PC-3 (cell line): Measurements from ENCODE around the gene CA4. TPM values are rescaled to one million over a fixed set of nuclear protein-coding genes. Genes with fewer than 3 reads are reported as not detected.

Experiments used
- ATAC-seq: fragments of 200-7000 bp; cut with Tn5 transposase; 2 replicates; pipeline ENCODE4 v1.9.1; 2020; ENCODE audit warnings: mild to moderate bottlenecking, moderate library complexity
- BruUV-seq: library from RNA; stranded (reverse); fragments of 400-500 nt; replicated peaks from 2 replicates; lab custom pipeline; 2021; lab: Mats Ljungman, UMichigan
- CTCF ChIA-PET: fragments of 300-600 bp; sonication (Branson Sonifier 250); formaldehyde crosslinking; loops from one replicate; lab custom pipeline; 2022; ENCODE audit warnings: antibody characterized with exemption; lab: Charles Lee
- POLR2A ChIA-PET: fragments of 300-600 bp; sonication (Branson Sonifier 250); formaldehyde crosslinking; loops from one replicate; lab custom pipeline; 2022; ENCODE audit warnings: antibody characterized with exemption; ENCODE audit not compliant: unreplicated experiment; lab: Charles Lee
- DNase-seq: peaks from one replicate; pipeline ENCODE4 v3.0.0-alpha.2; 2015
- H2AFZ ChIP-seq: fragments of 300-600 bp; sonication (generic); 2 replicates; pipeline ENCODE4 v1.6.0; 2016; ENCODE audit warnings: antibody characterized with exemption, low read length
- H3F3A ChIP-seq: fragments of 300-600 bp; sonication (generic); one replicate; pipeline ENCODE4 v1.6.0; 2017; ENCODE audit warnings: antibody characterized with exemption, low read length, control low read depth, mild to moderate bottlenecking; ENCODE audit not compliant: unreplicated experiment
- H3K27ac ChIP-seq: fragments of 300-600 bp; sonication (generic); 2 replicates; pipeline ENCODE4 v1.5.1; 2016; ENCODE audit warnings: mild to moderate bottlenecking, low read length
- H3K27me3 ChIP-seq: fragments of 300-600 bp; sonication (generic); 2 replicates; pipeline ENCODE4 v1.6.1; 2016; ENCODE audit warnings: low read length, mixed read lengths
- H3K36me3 ChIP-seq: fragments of 300-600 bp; sonication (generic); 2 replicates; pipeline ENCODE4 v1.6.1; 2016; ENCODE audit warnings: low read depth, mixed run types, low read length, mixed read lengths
- H3K4me1 ChIP-seq: fragments of 300-600 bp; sonication (generic); 2 replicates; pipeline ENCODE4 v1.5.1; 2016; ENCODE audit warnings: low read length; ENCODE audit not compliant: insufficient read depth
- H3K4me2 ChIP-seq: fragments of 300-600 bp; sonication (generic); 2 replicates; pipeline ENCODE4 v1.6.0; 2016; ENCODE audit warnings: low read length
- H3K4me3 ChIP-seq: fragments of 300-600 bp; sonication (generic); 2 replicates; pipeline ENCODE4 v1.5.1; 2016; ENCODE audit warnings: mild to moderate bottlenecking, low read length, mixed read lengths
- H3K79me2 ChIP-seq: fragments of 300-600 bp; sonication (generic); 2 replicates; pipeline ENCODE4 v1.6.1; 2017; ENCODE audit warnings: low read length, mixed read lengths
- H3K9ac ChIP-seq: fragments of 300-600 bp; sonication (generic); 2 replicates; pipeline ENCODE4 v1.6.0; 2016; ENCODE audit warnings: mild to moderate bottlenecking, low read length
- H3K9me2 ChIP-seq: fragments of 300-600 bp; sonication (generic); replicated peaks from 2 replicates; pipeline ENCODE4 v1.6.1; 2016; ENCODE audit warnings: mixed run types, low read length, mixed read lengths
- H3K9me3 ChIP-seq: fragments of 300-600 bp; sonication (generic); 2 replicates; pipeline ENCODE4 v1.6.1; 2016; ENCODE audit warnings: low read length, mixed read lengths
- H4K20me1 ChIP-seq: fragments of 300-600 bp; sonication (generic); 2 replicates; pipeline ENCODE4 v1.6.1; 2016; ENCODE audit warnings: low read length, mixed read lengths
- CTCF ChIP-seq: fragments of 300-600 bp; sonication (generic); conservative IDR thresholded peaks from 2 replicates; pipeline ENCODE4 v1.5.1; 2017; ENCODE audit warnings: antibody characterized with exemption, low read depth, mild to moderate bottlenecking, low read length
- EZH2 ChIP-seq: fragments of 300-600 bp; sonication (generic); IDR thresholded peaks from one replicate; pipeline ENCODE4 v1.6.1; 2017; ENCODE audit warnings: antibody characterized with exemption, mild to moderate bottlenecking, low read length; ENCODE audit not compliant: unreplicated experiment
- EZH2phosphoT487 ChIP-seq: fragments of 300-600 bp; sonication (generic); IDR thresholded peaks from 2 replicates; pipeline ENCODE4 v1.6.1; 2018; ENCODE audit warnings: mild to moderate bottlenecking, antibody characterized with exemption, low read length, borderline replicate concordance
- intact Hi-C: fragments of 100-400 bp; cut with micrococcal nuclease; formaldehyde crosslinking; loops from 2 replicates; pipeline ENCODE4 v1.9.0; 2023
- total RNA-seq: library from RNA; depleted of rRNA; stranded (reverse); fragments of >200 nt; gene quantifications from 2 replicates; pipeline ENCODE4 v1.2.3, GENCODE V29; 2014

Gene CA4
- total RNA-seq, 1 experiment from 2014 or later = not detected

GRCh38 chr17:60163108-60163784 lies 13.5 kb downstream of the CA4 start:
- no peaks in the 10 kb centered on the region for H3K9me2 ChIP-seq
- ATAC-seq = no peak
- no peak overlapping the region for H2AFZ ChIP-seq
- H3K4me1 ChIP-seq = peaks cover 8% of the 10 kb centered on the region; the same call in 1 of the 2 replicates
- H3K79me2 ChIP-seq = no peaks in the 10 kb centered on the region
- TF ChIP-seq EZH2 (no peak), CTCF (peak; percentile 27; the same call in 1 of the 2 replicates), EZH2phosphoT487 (no peak)
- H3K36me3 ChIP-seq = no peaks in the 10 kb centered on the region
- H3K9me3 ChIP-seq = no peaks in the 10 kb centered on the region
- no peak overlapping the region for H3K4me2 ChIP-seq
- no peaks in the 10 kb centered on the region for H3F3A ChIP-seq
- no peak for DNase-seq
- BruUV-seq = no TSS peak
- H4K20me1 ChIP-seq = no peaks in the 10 kb centered on the region
- no peak overlapping the region for H3K27ac ChIP-seq
- no peak overlapping the region for H3K9ac ChIP-seq
- ChIA-PET CTCF (no interaction called here), POLR2A (no interaction called here)
- intact Hi-C loops = no loop called here
- H3K27me3 ChIP-seq = no peaks in the 10 kb centered on the region
- no peak overlapping the region for H3K4me3 ChIP-seq

GRCh38 chr17:60164164-60164563 lies 14.4 kb downstream of the CA4 start:
- ChIA-PET CTCF (no interaction called here), POLR2A (no interaction called here)
- Histone ChIP-seq H2AFZ (no peak overlapping the region), H3K4me1 (peaks cover 12% of the 10 kb centered on the region; the same call in 1 of the 2 replicates), H3K9me2 (no peaks in the 10 kb centered on the region), H3K27me3 (no peaks in the 10 kb centered on the region), H3K27ac (no peak overlapping the region), H3K4me3 (no peak overlapping the region), H4K20me1 (no peaks in the 10 kb centered on the region), H3K79me2 (no peaks in the 10 kb centered on the region), H3K9ac (no peak overlapping the region), H3K36me3 (no peaks in the 10 kb centered on the region), H3K4me2 (no peak overlapping the region), H3K9me3 (no peaks in the 10 kb centered on the region), H3F3A (no peaks in the 10 kb centered on the region)
- DNase-seq (no peak), ATAC-seq (no peak)
- TF ChIP-seq EZH2phosphoT487 = no peak
- no peak for TF ChIP-seq CTCF
- no peak for TF ChIP-seq EZH2
- no TSS peak for BruUV-seq
- intact Hi-C loops = no loop called here

GRCh38 chr17:60164697-60165096 lies 14.9 kb downstream of the CA4 start:
- Histone ChIP-seq H3K9me2 (no peaks in the 10 kb centered on the region), H3K27ac (no peak overlapping the region), H3K9me3 (no peaks in the 10 kb centered on the region), H3K36me3 (no peaks in the 10 kb centered on the region), H3K27me3 (no peaks in the 10 kb centered on the region), H3K4me2 (no peak overlapping the region), H3K79me2 (no peaks in the 10 kb centered on the region), H3F3A (no peaks in the 10 kb centered on the region), H3K9ac (no peak overlapping the region), H3K4me1 (peaks cover 12% of the 10 kb centered on the region; the same call in 1 of the 2 replicates), H4K20me1 (no peaks in the 10 kb centered on the region), H2AFZ (no peak overlapping the region), H3K4me3 (no peak overlapping the region)
- no peak for DNase-seq
- ChIA-PET POLR2A (no interaction called here), CTCF (no interaction called here)
- intact Hi-C loops = no loop called here
- ATAC-seq = no peak
- no peak for TF ChIP-seq EZH2
- no peak for TF ChIP-seq EZH2phosphoT487
- no peak for TF ChIP-seq CTCF
- no TSS peak for BruUV-seq
